ENCODE results near the gene COX20.
"Not testable (repeated sequence)": the region's sequence is repeated elsewhere in the genome, so short reads cannot be mapped to it uniquely, and the experiment has no call there.

Gene COX20

DNA sequence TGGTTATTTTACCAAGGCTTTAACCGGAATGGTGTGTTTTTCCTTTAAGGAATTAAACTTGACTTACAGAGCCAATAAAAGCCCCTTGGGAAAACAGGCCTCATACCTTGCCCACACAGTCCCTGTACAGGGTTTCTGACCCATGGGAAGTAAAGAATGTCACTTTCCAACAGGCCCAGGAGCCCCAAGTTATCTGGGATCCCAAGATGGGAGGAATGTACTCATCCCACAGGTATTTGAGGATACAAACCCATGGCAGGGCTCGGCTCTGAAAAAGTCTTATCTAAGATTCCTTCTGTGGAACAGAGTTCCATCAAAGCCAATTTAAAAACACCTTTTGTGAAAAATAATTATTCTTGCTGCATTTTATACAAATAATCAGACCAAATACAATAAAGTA lies 15.3 kb upstream of the COX20 start:
- FAIRE-seq (no peak), DNase-seq (ENCODE audit: extremely low spot score, insufficient read length, low read depth) (no peak)

DNA sequence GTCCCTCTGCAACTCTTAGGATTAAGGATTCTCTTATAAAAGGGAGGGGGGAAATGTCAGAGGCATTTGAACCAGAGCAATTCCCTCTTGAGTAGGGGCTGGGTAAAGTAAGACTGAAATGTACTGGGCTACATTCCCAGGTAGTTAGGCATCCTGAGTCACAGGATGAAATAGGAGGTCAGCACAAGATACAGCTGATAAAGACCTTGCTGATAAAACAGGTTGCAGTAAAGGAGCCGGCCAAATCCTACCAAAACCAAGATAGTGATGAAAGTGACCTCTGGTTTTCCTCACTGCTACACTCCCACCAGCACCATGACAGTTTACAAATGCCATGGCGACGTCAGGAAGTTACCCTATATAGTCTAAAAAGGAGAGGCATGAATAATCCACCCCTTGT lies 14.3 kb upstream of the COX20 start:
- DNase-seq (ENCODE audit: extremely low spot score, insufficient read length, low read depth) (no peak), FAIRE-seq (no peak)

DNA sequence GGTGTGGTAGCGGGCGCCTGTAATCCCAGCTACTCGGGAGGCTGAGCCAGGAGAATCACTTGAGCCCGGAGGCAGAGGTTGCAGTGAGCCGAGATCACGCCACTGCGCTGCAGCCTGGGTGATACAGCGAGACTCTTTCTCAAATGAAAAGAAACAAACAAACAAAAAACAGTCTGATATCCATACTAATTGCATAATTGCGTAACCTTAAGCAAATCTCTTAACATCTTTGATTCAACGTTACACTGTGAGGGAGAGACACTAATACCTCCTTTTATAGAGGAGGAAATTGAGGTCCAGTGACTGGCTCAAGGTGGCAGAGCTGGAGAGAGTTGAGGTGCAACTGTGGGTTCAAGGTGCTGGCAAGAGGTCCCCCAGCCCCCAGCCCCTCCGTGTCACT lies 12.6 kb upstream of the COX20 start:
- DNase-seq (ENCODE audit: extremely low spot score, insufficient read length, low read depth), result no peak
- no peak for FAIRE-seq

DNA sequence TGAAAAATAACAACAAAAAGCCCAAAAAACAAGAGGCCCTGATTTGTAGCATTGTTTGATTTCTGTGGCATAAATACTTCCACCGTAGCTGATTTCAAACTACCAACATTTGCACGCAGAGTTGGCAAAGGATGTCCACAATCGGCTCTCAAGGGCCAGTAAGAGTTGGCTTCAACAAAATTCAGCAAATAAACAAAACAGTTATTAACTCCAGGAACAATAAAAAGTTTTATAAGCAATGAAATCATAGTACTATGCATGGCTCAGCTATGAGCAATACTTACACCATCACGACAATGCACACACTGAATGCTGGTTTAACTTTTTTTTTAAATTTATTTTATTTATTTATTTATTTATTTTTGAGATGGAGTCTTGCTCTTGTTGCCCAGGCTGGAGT lies 8.7 kb upstream of the COX20 start:
- DNase-seq (ENCODE audit: extremely low spot score, insufficient read length, low read depth), result no peak
- FAIRE-seq, result no peak

DNA sequence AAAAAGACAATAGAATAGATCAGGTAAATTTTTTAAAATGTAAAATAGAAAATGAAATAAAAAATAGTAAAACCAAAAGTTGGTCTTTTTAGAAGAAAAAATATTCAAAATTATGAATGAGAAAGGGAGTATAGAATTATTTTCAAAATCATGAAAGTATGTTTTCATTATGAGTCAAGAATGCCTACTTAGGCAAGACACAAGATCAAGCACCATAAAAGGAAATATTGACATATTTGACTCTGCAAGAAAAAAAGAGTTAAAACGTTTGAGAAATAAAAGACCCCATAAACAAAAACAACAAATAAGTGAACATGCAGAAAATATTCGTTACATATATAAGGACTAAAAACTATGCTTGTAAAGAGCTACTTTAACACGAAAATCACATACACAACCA lies 4.8 kb upstream of the COX20 start:
- FAIRE-seq (no peak), DNase-seq (ENCODE audit: extremely low spot score, insufficient read length, low read depth) (no peak)

DNA sequence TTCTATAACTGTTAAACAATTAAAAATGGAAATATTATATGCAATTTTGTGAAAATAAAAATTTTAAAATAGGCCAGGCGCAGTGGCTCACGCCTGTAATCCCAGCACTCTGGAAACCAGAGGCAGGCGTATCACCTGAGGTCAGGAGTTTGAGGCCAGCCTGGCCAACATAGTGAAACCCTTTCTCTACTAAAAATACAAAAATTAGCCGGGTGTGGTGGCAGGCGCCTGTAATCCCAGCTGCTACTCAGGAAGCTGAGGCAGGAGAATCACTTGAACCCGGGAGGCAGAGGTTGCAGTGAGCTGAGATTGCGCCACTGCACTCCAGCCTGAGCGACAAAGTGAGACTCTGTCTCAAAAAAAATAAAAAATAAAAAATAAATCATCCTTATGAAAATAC lies 2.2 kb upstream of the COX20 start:
- not testable (repeated sequence) for FAIRE-seq; DNase-seq (ENCODE audit: extremely low spot score, insufficient read length, low read depth)

DNA sequence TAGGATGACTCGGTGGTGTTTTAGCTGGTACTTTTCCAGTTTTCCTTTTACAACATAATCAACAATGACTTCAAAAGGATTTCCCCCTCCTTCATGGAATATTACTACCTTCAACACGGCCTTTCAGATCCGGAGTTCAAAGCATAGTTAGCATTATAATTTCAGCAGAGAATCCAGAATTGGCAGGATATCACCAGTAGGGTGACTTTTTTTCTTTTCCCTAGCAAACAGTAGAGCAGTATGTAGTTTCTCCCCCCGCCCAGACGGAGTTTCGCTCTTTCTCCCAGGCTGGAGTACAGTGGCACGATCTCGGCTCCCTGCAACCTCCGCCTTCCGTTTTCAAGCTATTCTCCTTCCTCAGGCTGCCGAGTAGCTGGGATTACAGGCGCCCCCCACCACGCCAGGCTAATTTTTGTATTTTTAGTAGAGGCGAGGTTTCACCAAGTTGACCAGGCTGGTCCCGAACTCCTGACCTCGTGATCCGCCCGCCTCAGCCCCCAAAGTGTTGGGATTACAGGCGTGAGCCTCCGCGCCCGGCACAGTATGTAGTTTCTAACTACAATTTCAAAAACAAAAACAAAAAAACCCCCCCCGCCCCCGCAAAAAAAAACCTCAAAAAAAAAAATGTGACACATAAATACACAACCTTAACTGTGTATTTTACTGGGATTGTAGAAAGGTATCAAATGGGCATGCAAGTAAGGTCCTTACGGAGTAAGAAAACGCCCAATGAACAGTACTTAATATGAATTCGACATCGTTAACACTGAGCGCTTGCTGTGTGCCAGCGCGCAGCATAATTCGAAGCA lies 1.5 kb upstream of the COX20 start:
- DNase-seq (ENCODE audit: extremely low spot score, insufficient read length, low read depth) (no peak), FAIRE-seq (peak; percentile 48)

DNA sequence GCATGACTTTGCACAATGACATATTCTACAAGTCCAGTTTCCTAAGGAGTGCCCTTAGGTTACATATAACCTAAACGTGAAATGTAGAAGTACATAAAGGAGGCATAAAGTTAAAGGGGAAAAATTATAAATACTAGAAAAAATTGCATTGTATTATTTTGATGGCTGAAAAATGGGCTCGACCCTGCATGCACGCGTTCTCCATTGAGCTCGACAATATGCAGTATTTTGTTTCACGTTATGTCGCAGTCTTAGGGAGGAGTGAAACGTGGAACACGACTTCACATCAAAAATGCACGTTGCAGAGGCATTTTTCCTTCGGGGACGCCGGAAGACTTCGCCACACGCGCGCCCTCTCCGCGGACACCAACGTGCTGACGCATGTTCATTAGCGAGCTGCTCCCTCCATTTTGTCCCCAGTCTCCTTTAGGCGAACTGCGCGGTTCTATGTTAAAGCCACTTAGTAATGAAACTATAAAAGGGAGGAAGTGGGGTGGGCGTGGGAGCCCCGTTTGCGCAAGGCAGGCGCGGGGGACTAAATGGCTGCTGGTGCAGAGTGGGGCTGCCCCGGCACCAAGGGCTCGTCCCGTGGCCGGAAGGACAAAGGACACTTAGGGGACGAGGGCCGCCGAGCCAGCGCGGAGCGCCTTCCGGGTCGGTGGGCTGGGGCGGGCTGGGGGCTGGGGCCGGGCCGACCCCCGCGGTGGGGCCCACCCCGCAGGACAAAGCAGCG lies 749 bp upstream of the COX20 start:
- FAIRE-seq, result peak; percentile 83
- peak; percentile 61 for DNase-seq (ENCODE audit: extremely low spot score, insufficient read length, low read depth)

DNA sequence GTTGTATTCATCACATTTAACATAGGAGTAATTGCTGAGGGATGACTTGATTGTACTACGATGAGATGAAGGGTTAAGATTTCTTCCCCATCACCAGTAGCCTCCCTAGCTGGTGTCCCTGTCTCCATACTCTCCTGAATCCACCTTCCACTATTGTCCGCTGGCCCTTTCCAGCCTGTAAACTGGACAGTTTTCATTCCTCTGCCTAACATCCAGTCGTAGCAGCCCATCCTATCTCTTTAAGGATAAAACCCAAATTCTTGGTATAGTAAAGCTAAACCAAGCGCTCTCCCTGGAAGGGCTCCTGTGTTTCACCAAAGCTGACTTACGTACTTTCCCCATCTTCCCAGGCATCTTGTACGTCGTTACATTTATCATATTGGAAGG lies 670 bp downstream of the COX20 start:
- DNase-seq (ENCODE audit: extremely low spot score, insufficient read length, low read depth), result no peak
- peak; percentile 18 for FAIRE-seq

DNA sequence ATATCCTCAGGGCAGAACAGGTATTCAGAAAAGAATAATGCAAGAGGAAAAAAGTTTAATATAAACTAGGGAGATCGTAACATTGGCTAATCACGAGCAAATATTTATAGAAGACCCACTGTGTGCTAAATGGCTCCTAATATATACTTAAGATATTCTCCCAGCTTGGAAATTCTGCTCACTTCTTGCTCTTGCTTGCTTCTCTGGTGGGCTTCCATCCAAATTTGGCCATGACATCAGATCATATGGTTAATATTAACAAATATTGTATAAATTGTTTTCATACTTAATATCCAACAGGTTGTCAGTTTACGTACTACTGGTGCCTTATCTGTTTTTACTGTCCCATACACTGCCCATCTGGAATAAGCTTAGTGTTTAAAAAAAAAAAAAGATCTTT lies 1.1 kb downstream of the COX20 start:
- no peak for FAIRE-seq
- no peak for DNase-seq (ENCODE audit: extremely low spot score, insufficient read length, low read depth)

DNA sequence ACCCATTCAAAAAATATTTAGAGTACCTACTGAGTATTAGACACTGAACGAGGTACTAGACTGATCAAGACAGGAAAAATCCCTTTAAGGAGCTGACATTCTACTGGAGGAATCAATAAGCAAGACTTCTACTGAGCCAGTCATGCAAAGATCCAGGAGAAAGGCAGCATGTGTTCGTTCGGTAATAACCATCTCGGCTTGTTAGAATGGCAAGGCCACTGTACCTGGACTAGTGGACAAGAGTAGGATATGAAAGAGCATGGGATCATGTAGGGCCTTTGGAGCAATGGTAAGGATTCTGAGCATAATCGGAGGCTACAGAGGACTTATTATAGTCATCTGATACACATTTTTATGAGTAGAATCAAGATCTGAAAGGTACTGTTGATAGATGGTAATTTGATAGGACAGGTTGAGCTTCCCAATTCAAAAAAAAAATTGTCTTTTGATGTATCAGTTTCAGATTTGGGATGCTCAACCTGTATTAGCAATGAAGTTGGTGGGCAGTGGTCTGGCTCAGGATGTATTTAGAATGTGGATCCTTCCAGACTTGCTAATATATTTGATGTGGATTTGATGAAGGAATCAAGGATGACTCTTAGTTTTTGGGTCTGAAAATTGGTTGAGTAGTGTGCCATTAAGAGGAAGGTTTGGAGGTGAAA lies 2.3 kb downstream of the COX20 start:
- FAIRE-seq (no peak), DNase-seq (ENCODE audit: extremely low spot score, insufficient read length, low read depth) (no peak)

DNA sequence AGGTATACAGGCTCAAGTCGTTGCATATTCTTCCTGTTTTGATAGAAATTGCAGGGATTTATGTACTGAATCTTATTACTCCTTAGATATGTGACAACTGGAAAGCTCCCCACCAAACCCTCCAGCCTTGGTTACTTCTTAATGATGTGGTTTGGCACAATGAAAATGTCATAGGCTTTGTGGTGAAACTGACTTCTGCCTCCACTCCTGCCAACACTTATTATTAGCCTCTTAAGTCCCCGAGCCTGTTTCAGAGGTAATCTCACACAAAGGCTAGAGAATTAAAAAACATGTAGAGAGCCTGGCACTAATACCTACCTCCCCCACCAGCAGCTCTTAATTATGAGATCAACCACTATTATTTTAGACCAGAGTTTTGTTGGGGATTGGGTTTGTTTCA lies 4.2 kb downstream of the COX20 start:
- DNase-seq (ENCODE audit: extremely low spot score, insufficient read length, low read depth), result no peak
- no peak for FAIRE-seq

DNA sequence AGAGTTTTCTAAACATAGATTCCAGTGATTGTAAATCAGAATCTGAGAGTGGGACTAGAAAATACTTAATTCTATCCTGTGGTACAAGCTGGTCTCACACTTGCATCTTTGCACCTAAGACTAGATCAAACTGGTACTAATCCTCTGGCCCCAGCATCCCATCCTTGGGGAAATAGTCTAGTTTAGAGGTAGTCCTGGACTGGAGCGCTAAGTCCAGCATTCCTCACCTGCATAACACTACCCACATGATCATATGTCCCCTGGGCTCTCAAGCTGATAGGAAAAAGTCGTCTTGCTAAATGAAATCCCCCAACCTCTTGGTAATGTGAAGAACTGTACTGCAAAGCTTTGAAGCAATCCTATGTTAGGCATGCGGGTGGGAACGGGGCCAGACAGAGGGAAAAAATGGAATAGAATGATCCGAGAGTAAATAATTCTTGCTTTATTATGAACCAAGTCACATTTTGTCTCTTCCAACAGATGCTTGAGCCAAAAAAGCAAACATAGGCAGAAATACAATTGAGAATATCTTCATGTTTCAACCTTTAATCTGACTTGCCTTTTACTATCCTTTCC lies 4.8 kb downstream of the COX20 start:
- DNase-seq (ENCODE audit: extremely low spot score, insufficient read length, low read depth) (no peak), FAIRE-seq (no peak)

DNA sequence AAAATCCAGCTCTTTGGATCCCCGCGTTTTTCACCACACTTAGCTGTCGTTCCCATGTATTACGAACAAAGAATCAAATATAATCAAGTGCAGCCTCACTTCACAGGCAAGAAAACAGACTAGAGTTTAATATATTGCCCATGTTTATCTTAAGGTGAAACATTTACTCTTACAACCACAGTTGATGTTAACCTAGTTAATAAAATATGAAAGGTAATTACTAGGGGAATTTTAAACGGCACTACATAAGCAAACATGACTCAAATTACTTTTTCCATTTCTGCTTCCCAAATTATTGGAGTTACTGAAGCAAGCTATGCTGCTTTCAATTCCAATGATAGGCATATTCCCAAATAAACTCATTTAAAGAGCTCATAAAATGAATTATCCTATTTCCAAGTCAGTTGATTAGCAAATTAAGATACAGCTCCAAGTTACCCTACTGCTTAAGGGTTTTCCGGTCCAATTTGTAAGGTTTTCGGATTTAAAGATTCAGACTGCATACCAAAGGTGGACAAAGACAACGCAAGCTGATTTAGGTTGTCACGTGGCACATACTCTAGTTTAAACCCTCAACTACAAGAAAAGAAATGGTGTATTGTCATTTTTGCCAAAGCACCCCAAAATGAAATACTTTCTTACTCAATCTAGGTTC lies 5.9 kb downstream of the COX20 start:
- DNase-seq (ENCODE audit: extremely low spot score, insufficient read length, low read depth) (no peak), FAIRE-seq (no peak)

DNA sequence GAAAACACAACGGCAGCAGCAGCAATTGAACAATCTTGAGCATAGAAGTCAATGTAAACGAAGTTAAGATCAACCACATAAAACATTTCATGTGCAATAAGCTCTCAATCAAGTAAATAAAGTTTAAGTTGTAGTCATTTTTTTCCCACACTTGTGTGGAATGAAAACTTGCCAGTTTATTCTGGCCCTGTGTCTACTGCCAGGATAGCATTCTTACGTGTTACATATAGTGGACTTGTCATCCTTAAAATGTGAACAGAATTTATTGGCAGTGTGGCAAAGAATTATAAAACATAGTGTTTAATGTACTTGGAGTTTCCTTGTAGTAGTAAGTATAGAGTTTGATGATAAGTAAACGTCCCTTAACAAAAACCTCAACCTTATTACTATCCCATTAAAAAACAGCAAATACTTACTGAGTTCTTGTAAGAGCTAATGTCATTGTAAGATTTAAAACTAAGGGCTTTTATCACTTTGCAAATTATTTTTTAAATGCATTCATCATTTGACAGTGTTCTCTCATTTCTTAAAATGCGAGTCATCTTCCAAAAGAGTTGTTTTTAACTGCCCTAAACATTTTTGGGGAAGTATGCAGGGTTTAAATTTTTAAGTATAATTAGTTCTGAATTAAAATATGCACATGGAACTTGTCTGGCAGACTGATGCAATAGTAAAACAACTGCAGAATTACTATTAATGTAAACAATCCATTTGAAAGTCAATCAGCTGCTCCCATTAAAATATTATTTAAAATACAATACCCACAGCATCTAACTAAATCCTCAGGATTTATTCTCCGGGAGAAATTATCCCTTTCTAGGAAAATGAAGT lies 7.9 kb downstream of the COX20 start:
- no peak for FAIRE-seq
- no peak for DNase-seq (ENCODE audit: extremely low spot score, insufficient read length, low read depth)

DNA sequence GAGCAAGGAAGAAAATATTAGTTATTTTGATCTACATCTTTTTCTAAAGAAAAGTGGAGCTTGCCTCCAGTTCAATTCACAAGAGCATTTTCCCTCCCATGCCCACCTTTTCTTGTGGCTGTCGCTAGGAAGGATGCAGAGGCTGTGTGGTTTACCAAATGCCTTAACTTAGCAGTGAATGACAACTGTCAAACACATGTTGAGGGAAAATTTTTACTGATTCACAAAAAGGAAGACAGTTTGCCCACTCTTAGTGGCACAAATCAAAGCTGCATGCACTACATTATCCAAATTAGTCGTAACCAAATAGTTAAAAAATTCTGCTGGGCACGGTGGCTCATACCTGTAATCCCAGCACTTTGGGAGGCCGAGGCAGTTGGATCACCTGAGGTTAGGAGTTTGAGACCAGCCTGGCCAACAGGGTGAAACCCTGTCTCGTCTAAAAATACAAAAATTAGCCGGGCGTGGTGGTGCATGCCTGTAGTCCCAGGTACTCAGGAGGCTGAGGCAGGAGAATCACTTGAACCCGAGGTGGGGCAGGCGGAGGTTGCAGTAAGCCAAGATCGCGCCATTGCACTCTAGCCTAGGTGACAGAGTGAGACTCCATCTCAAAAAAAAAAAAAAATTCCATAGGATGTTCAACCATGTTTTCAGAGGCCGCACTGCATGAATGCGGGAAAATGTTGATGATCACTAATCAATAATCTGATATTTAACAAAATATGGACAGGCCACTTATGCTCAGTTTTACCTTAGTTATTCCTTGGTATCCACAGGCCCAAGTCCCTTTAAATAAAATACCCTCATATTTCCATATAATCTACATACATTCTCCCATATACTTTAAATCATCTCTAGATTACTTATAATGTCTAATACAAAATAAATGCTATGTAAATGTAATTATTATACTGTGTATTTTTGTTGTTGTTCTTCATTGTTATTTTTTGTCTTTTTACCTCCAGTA lies 9.0 kb downstream of the COX20 start:
- no peak for FAIRE-seq
- no peak for DNase-seq (ENCODE audit: extremely low spot score, insufficient read length, low read depth)

DNA sequence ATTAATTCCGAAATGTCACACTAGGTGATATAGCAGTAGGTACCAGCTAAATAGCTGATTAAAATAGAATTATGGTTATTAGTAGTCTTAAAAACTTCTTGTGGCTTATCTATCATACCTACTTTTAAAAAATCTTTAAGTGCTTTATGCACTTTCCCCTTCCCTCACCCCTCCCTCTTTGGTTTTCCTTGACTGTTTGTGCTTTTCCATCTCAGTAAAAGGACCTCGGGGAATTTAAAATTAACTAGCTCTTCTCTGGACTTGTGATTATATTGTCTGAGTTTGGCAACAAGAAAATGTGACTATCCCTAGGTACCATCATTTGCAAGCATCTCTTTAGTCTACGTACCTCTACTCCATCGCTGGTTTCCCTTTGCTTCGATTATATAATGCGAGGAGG lies 11.2 kb downstream of the COX20 start:
- DNase-seq (ENCODE audit: extremely low spot score, insufficient read length, low read depth) (no peak), FAIRE-seq (no peak)

DNA sequence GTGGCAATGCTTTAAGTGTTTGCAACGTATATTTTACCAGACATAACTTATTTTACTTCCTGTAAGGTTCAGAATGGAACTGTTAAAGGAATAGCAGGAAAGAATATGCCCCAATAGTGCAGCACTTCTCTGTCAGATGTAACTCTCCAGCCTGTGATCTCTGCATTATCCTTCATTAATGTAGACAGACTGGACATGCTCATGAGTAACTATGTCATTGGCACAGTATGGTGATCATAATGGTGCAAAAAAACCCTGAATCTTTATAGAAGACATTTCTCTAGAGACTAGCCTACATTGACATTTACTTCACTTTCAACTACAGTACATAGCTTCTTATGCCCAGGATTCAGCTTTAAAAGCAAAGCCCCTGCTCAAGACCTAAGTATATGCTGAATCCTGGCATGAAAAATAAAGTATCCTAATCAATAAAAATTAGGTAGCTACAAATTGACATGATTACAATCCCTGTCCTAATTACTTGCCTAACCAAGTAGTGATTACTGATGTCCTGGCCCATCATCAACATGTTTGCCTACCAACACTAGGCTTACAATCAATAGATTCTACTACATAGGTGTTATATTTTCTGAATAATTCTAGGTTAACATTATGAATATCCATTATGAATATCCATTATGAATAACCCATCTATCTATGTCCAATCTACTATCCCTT lies 13.9 kb downstream of the COX20 start:
- DNase-seq (ENCODE audit: extremely low spot score, insufficient read length, low read depth) (no peak), FAIRE-seq (no peak)

Measured in GM18507 (cell line).